ENCODE data around the gene KCNK10. TPM values are rescaled to one million over a fixed set of nuclear protein-coding genes. Genes with fewer than 3 reads are reported as not detected.

KCNK10 gene
- total and polyA plus RNA-seq, 2 of the 8 experiments (the other 6 are each of a cell fraction or from before 2014, with no cell fraction given) = 0.45 to 0.63 TPM

GRCh38 chr14:88179716-88180115 lies 143.4 kb downstream of the KCNK10 start:
- H4K8ac ChIP-seq (ENCODE audit: extremely low read depth, insufficient read depth, low read length) = no peak overlapping the region
- no peak for FAIRE-seq
- no peak overlapping the region for H2BK15ac ChIP-seq (ENCODE audit: low read length)
- POLR2A ChIA-PET (ENCODE audit: partially characterized antibody) = no interaction called here
- no peak overlapping the region for H2AFZ ChIP-seq (ENCODE audit: low read length)
- H2BK20ac ChIP-seq (ENCODE audit: low read length) = no peak overlapping the region
- no peak overlapping the region for H3K4ac ChIP-seq (replicated peaks; ENCODE audit: insufficient read length, low read depth, low read length)
- no peak overlapping the region for H3K4me3 ChIP-seq (ENCODE audit: extremely low read depth in 1 of 4, insufficient read depth in 2 of 4, low read depth in 3 of 4, low read length in 4 of 4)
- H2BK120ac ChIP-seq (replicated peaks; ENCODE audit: low read depth, low read length) = no peak overlapping the region
- H3K9ac ChIP-seq (replicated peaks in 1 of 4; ENCODE audit: extremely low read depth in 1 of 4, low read depth in 3 of 4, low read length in 3 of 4) = no peak overlapping the region
- H3K14ac ChIP-seq (ENCODE audit: insufficient read length) = no peak overlapping the region
- H2BK12ac ChIP-seq (ENCODE audit: low read depth, low read length) = no peak overlapping the region
- no peak overlapping the region for H3K56ac ChIP-seq (replicated peaks; ENCODE audit: insufficient read length, low read depth, low read length)
- no peaks in the 10 kb centered on the region for H3K79me1 ChIP-seq (ENCODE audit: low read depth, low read length)
- no peaks in the 10 kb centered on the region for H3K9me3 ChIP-seq (ENCODE audit: insufficient read depth in 2 of 2, low read depth in 1 of 2, low read length in 1 of 2)
- no peak overlapping the region for H2AK5ac ChIP-seq (ENCODE audit: low read depth, low read length)
- H3K18ac ChIP-seq (ENCODE audit: extremely low read depth, low read length) = no peak overlapping the region
- H4K20me1 ChIP-seq (replicated peaks in 1 of 2; ENCODE audit: control insufficient read depth in 1 of 2, insufficient read depth in 2 of 2, low read length in 2 of 2) = no peaks in the 10 kb centered on the region
- no peaks in the 10 kb centered on the region for H3K36me3 ChIP-seq (ENCODE audit: control insufficient read depth in 2 of 4, insufficient read depth in 4 of 4, low read length in 3 of 4)
- H3K4me1 ChIP-seq (replicated peaks in 1 of 4; ENCODE audit: control insufficient read depth in 3 of 4, insufficient read depth in 4 of 4, low read length in 3 of 4) = no peaks in the 10 kb centered on the region
- H3K4me2 ChIP-seq (ENCODE audit: insufficient read depth in 1 of 2, low read depth in 2 of 2, low read length in 2 of 2) = no peak overlapping the region
- peaks cover 2% of the 10 kb centered on the region; the same call in 1 of the 2 replicates for H3K23me2 ChIP-seq (ENCODE audit: low read depth, low read length)
- no peaks in the 10 kb centered on the region for H3K79me2 ChIP-seq (ENCODE audit: control insufficient read depth in 1 of 2, insufficient read depth in 2 of 2, low read length in 2 of 2)
- no peak overlapping the region for H4K5ac ChIP-seq (ENCODE audit: insufficient read length, low read depth, low read length)
- H3K23ac ChIP-seq (ENCODE audit: insufficient read length) = no peak overlapping the region
- H3K27ac ChIP-seq (ENCODE audit: low read depth, low read length) = no peak overlapping the region
- H4K91ac ChIP-seq (replicated peaks; ENCODE audit: insufficient read length, low read length) = no peak overlapping the region
- H3K27me3 ChIP-seq (replicated peaks in 1 of 4; ENCODE audit: control insufficient read depth in 3 of 4, extremely low read depth in 1 of 4, insufficient read depth in 3 of 4, low read length in 3 of 4) = peaks cover 0 to 1% (median 0%) of the 10 kb centered on the region in 4 experiments; a peak in 1 of 7 replicates
- no peak for DNase-seq (ENCODE audit: low read depth in 1 of 2, low spot score in 2 of 2)
- H2BK5ac ChIP-seq (ENCODE audit: low read depth, low read length) = no peak overlapping the region
- CTCF ChIA-PET (ENCODE audit: partially characterized antibody) = interaction anchor here (4.1 to 7.1 kb wide), 2 partner anchors 9 to 10 kb away, joined by 35 to 45 read pairs; no protein-coding TSS in a partner anchor
- 89% methylated on average over 6 of the region's 6 CpGs; no CpG with 5 or more reads in 1 of the 2 experiments for WGBS, 2 experiments (ENCODE audit: extremely low coverage in 1 of 2, insufficient coverage in 1 of 2, insufficient read length in 1 of 2, insufficient replicate concordance in 2 of 2, low coverage in 1 of 2, low lambda C conversion rate in 2 of 2, missing lambda C conversion rate in 1 of 2)
- no peak for TF ChIP-seq YY1 (IDR thresholded peaks at IDR 0.05; ENCODE audit: low read depth, low read length)
- no peak for TF ChIP-seq ATF2 (IDR thresholded peaks at IDR 0.05; ENCODE audit: low read length)
- no peak for TF ChIP-seq PHF8 (conservative IDR thresholded peaks at IDR 0.05; ENCODE audit: low read depth, low read length)
- no peak for TF ChIP-seq RXRA (IDR thresholded peaks at IDR 0.05; ENCODE audit: insufficient read depth, low read depth, low read length)
- no peak for TF ChIP-seq SIRT6 (IDR thresholded peaks at IDR 0.05; ENCODE audit: low read length)
- TF ChIP-seq HDAC6 (IDR thresholded peaks at IDR 0.05; ENCODE audit: low read depth, low read length) = no peak
- TF ChIP-seq BRCA1 (IDR thresholded peaks at IDR 0.05; ENCODE audit: low read depth, low read length) = no peak
- no peak for TF ChIP-seq GTF2F1 (IDR thresholded peaks at IDR 0.05; ENCODE audit: borderline replicate concordance, low read depth, low read length)
- TF ChIP-seq SP1 (IDR thresholded peaks at IDR 0.05; ENCODE audit: low read depth, low read length) = no peak
- no peak for TF ChIP-seq TBP (IDR thresholded peaks at IDR 0.05; ENCODE audit: low read depth, low read length)
- no peak for TF ChIP-seq MAX (IDR thresholded peaks at IDR 0.05)
- TF ChIP-seq EZH2 (IDR thresholded peaks at IDR 0.05; ENCODE audit: low read depth, low read length, severe bottlenecking) = no peak
- no peak for TF ChIP-seq RNF2 (IDR thresholded peaks at IDR 0.05; ENCODE audit: borderline replicate concordance, low read depth, low read length, missing control alignments, poor library complexity, severe bottlenecking)

Measured in H1 (cell line).